Measurements from ENCODE around the gene CCDC70. TPM values are rescaled to one million over a fixed set of nuclear protein-coding genes. Genes with fewer than 3 reads are reported as not detected.

Gene CCDC70
- total and polyA plus RNA-seq, 4 donors: 0.36 TPM; not detected in 3

DNA sequence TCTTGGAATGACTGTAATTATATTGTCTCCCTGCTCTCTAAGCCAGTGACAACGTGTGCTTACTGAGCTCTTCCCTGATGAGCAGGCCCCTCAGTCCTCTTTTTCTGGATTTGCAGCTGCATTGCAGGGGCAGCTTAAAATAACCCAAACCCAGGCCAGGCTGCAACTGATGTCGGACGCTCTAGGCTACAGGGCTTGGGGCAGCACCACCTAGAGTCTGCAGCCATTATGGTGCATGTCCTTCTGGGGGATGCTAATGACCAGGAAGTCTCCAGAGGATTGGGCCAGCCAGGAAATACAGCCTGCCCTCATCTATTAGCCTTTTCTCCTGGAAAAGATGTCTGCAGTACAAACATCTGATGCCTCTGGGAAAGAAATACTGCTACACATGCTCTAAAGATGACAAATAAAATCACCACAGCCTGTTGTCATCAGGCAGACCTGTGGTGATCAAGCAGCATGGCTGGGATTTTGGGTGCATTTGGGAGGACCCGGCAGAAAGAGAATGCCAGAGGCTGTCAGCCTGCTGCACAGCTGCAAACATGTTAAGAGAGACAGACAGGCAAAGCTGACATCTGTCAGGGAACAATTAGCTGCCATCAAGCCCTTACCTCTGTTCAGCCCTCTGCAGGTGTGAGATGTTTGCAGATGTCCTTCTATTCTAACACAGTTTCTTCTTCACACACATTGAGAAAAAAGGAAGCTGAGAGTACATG lies 51.8 kb downstream of the CCDC70 start:
- DNase-seq (ENCODE audit: low spot score): no peak
- H3K27me3 ChIP-seq (ENCODE audit: control insufficient read depth in 4 of 4, insufficient read depth in 4 of 4, low read length in 3 of 4): no peaks in the 10 kb centered on the region
- TF ChIP-seq JUND (IDR thresholded peaks at IDR 0.05) (no peak), EGR1 (IDR thresholded peaks at IDR 0.05; ENCODE audit: low read depth in 2 of 2) (no peak), FOXA1 (IDR thresholded peaks at IDR 0.05) (no peak), HNF4A (conservative IDR thresholded peaks at IDR 0.05) (no peak), RXRA (IDR thresholded peaks at IDR 0.05) (no peak)
- H3K4me1 ChIP-seq (ENCODE audit: control insufficient read depth in 4 of 4, insufficient read depth in 4 of 4, low read length in 3 of 4): no peaks in the 10 kb centered on the region
- H3K9ac ChIP-seq (ENCODE audit: low read depth in 1 of 2, low read length in 2 of 2): no peak overlapping the region
- H3K27ac ChIP-seq (ENCODE audit: low read depth in 1 of 2, low read length in 2 of 2): no peak overlapping the region
- H3K36me3 ChIP-seq (ENCODE audit: control insufficient read depth in 4 of 4, insufficient read depth in 3 of 4, low read depth in 1 of 4, low read length in 3 of 4): peaks cover 0 to 6% (median 6%) of the 10 kb centered on the region in 4 donors
- WGBS: 83% methylated on average over 4 of the region's 4 CpGs
- no peaks in the 10 kb centered on the region for H3K9me3 ChIP-seq (ENCODE audit: control insufficient read depth in 4 of 4, low read length in 3 of 4)
- no peak overlapping the region for H3K4me3 ChIP-seq (ENCODE audit: low read depth in 1 of 3, low read length in 3 of 3)

- Histone ChIP-seq H3K27me3 (ENCODE audit: control insufficient read depth in 4 of 4, insufficient read depth in 4 of 4, low read length in 3 of 4) (no peaks in the 10 kb centered on the region), H3K36me3 (ENCODE audit: control insufficient read depth in 4 of 4, insufficient read depth in 3 of 4, low read depth in 1 of 4, low read length in 3 of 4) (peaks cover 0 to 6% (median 6%) of the 10 kb centered on the region in 4 donors), H3K9ac (ENCODE audit: low read depth in 1 of 2, low read length in 2 of 2) (no peak overlapping the region), H3K4me3 (ENCODE audit: low read depth in 1 of 3, low read length in 3 of 3) (no peak overlapping the region), H3K27ac (ENCODE audit: low read depth in 1 of 2, low read length in 2 of 2) (no peak overlapping the region), H3K4me1 (ENCODE audit: control insufficient read depth in 4 of 4, insufficient read depth in 4 of 4, low read length in 3 of 4) (no peaks in the 10 kb centered on the region), H3K9me3 (ENCODE audit: control insufficient read depth in 4 of 4, low read length in 3 of 4) (no peaks in the 10 kb centered on the region)
- DNase-seq (ENCODE audit: low spot score): no peak
- TF ChIP-seq JUND (IDR thresholded peaks at IDR 0.05): no peak
- TF ChIP-seq, protein P1, sequence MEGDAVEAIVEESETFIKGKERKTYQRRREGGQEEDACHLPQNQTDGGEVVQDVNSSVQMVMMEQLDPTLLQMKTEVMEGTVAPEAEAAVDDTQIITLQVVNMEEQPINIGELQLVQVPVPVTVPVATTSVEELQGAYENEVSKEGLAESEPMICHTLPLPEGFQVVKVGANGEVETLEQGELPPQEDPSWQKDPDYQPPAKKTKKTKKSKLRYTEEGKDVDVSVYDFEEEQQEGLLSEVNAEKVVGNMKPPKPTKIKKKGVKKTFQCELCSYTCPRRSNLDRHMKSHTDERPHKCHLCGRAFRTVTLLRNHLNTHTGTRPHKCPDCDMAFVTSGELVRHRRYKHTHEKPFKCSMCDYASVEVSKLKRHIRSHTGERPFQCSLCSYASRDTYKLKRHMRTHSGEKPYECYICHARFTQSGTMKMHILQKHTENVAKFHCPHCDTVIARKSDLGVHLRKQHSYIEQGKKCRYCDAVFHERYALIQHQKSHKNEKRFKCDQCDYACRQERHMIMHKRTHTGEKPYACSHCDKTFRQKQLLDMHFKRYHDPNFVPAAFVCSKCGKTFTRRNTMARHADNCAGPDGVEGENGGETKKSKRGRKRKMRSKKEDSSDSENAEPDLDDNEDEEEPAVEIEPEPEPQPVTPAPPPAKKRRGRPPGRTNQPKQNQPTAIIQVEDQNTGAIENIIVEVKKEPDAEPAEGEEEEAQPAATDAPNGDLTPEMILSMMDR (IDR thresholded peaks at IDR 0.05; ENCODE audit: low read depth, low read length, missing input control): no peak
- TF ChIP-seq SP1 (IDR thresholded peaks at IDR 0.05): no peak
- no peak for TF ChIP-seq HNF4G (IDR thresholded peaks at IDR 0.05)
- no peak for TF ChIP-seq NR2F2 (IDR thresholded peaks at IDR 0.05)
- no peak for TF ChIP-seq FOXA2 (IDR thresholded peaks at IDR 0.05)
- TF ChIP-seq TAF1 (conservative IDR thresholded peaks at IDR 0.05): no peak
- TF ChIP-seq, protein P2, sequence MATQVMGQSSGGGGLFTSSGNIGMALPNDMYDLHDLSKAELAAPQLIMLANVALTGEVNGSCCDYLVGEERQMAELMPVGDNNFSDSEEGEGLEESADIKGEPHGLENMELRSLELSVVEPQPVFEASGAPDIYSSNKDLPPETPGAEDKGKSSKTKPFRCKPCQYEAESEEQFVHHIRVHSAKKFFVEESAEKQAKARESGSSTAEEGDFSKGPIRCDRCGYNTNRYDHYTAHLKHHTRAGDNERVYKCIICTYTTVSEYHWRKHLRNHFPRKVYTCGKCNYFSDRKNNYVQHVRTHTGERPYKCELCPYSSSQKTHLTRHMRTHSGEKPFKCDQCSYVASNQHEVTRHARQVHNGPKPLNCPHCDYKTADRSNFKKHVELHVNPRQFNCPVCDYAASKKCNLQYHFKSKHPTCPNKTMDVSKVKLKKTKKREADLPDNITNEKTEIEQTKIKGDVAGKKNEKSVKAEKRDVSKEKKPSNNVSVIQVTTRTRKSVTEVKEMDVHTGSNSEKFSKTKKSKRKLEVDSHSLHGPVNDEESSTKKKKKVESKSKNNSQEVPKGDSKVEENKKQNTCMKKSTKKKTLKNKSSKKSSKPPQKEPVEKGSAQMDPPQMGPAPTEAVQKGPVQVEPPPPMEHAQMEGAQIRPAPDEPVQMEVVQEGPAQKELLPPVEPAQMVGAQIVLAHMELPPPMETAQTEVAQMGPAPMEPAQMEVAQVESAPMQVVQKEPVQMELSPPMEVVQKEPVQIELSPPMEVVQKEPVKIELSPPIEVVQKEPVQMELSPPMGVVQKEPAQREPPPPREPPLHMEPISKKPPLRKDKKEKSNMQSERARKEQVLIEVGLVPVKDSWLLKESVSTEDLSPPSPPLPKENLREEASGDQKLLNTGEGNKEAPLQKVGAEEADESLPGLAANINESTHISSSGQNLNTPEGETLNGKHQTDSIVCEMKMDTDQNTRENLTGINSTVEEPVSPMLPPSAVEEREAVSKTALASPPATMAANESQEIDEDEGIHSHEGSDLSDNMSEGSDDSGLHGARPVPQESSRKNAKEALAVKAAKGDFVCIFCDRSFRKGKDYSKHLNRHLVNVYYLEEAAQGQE (IDR thresholded peaks at IDR 0.05): no peak
- no peak for TF ChIP-seq YY1 (IDR thresholded peaks at IDR 0.05)
- TF ChIP-seq RAD21 (IDR thresholded peaks at IDR 0.05): no peak
- TF ChIP-seq ZBTB33 (IDR thresholded peaks at IDR 0.05): no peak
- no peak for TF ChIP-seq RXRA (IDR thresholded peaks at IDR 0.05)
- no peak for TF ChIP-seq HNF4A (conservative IDR thresholded peaks at IDR 0.05)
- TF ChIP-seq, protein P3, sequence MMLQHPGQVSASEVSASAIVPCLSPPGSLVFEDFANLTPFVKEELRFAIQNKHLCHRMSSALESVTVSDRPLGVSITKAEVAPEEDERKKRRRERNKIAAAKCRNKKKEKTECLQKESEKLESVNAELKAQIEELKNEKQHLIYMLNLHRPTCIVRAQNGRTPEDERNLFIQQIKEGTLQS (IDR thresholded peaks at IDR 0.05): no peak
- TF ChIP-seq GABPA (IDR thresholded peaks at IDR 0.05 in 1 of 2, conservative IDR thresholded peaks at IDR 0.05 in 1 of 2): no peak
- no peak for TF ChIP-seq FOXA1 (IDR thresholded peaks at IDR 0.05)
- TF ChIP-seq MAX (IDR thresholded peaks at IDR 0.05): no peak
- TF ChIP-seq EGR1 (IDR thresholded peaks at IDR 0.05; ENCODE audit: low read depth in 2 of 2): no peak
- 86% methylated on average over 7 of the region's 7 CpGs for WGBS
These were observed 52.3 kb downstream of the CCDC70 start for GRCh38 chr13:51914137-51914493.

Measured in liver (tissue), 9 donors.